K562 (cell line): ENCODE data around the gene IFT122. TPM values are rescaled to one million over a fixed set of nuclear protein-coding genes. Genes with fewer than 3 reads are reported as not detected.

ENCODE experiments used
- ATF3 ChIP-seq, 2 experiments: fragments of 450-650 bp in 1 of 2; sonication (generic) in 1 of 2; formaldehyde crosslinking in 1 of 2; IDR thresholded peaks in 1 of 2; conservative IDR thresholded peaks in 1 of 2; 2 replicates each; pipeline versions ENCODE4 v1.6.1 to v1.8.1; 2016 to 2023; ENCODE audit warnings: mild to moderate bottlenecking in 2 of 2, moderate library complexity in 2 of 2, inconsistent platforms in 1 of 2, missing genetic modification reagents in 1 of 2
- FOXK1 ChIP-seq: sonication (generic); formaldehyde crosslinking; IDR thresholded peaks from 2 replicates; pipeline ENCODE4 v1.8.0; 2022; ENCODE audit warnings: missing genetic modification reagents, mild to moderate bottlenecking, borderline replicate concordance
- HDAC2 ChIP-seq: fragments of 450-650 bp; IDR thresholded peaks from 2 replicates; pipeline ENCODE4 v1.6.1; 2016; ENCODE audit warnings: mild to moderate bottlenecking
- KDM2B ChIP-seq: fragments of 250-450 bp; sonication (Bioruptor Pico); IDR thresholded peaks from 2 replicates; pipeline ENCODE4 v1.8.0; 2021; ENCODE audit warnings: mild to moderate bottlenecking, moderate library complexity
- STAT6 ChIP-seq: sonication (generic); formaldehyde crosslinking; IDR thresholded peaks from 2 replicates; pipeline ENCODE4 v1.8.1; 2023; ENCODE audit warnings: mild to moderate bottlenecking, missing genetic modification reagents
- ZNF407 ChIP-seq: fragments of 450-650 bp; IDR thresholded peaks from 2 replicates; pipeline ENCODE4 v1.6.1; 2016; ENCODE audit warnings: low read depth
- ZSCAN32 ChIP-seq: fragments of 450-650 bp; formaldehyde crosslinking; IDR thresholded peaks from 2 replicates; pipeline ENCODE4 v1.4.0; 2020; ENCODE audit warnings: mild to moderate bottlenecking, moderate library complexity
- polyA plus RNA-seq, 8 experiments: library from polyadenylated mRNA; depleted of rRNA in 4 of 8; stranded (reverse) in 5 of 8; unstranded in 3 of 8; fragments of >200 nt; fragmentation: Nextera tagmentation in 2 of 8; fragmentation: Illumina TruSeq in 1 of 8; extraction: Ambion mirVana in 2 of 8; extraction: Trizol in 1 of 8; gene quantifications; 2 replicates each; pipeline versions ENCODE4 v1.2.1 to v1.2.3, GENCODE V29; 2011 to 2014; ENCODE audit warnings: inconsistent platforms in 1 of 8, missing spikeins in 1 of 8
- total RNA-seq, 7 experiments: library from RNA; depleted of rRNA in 6 of 7; stranded (reverse); fragments of >200 nt in 6 of 7; fragmentation: Illumina TruSeq in 2 of 7; extraction: Trizol in 2 of 7; gene quantifications; 2 replicates each; pipeline versions ENCODE4 v1.2.1 to v1.2.3, GENCODE V29; 2011 to 2021; ENCODE audit warnings: low replicate concordance in 1 of 7

The IFT122 gene
- total and polyA plus RNA-seq, 9 of the 15 experiments (the other 6 are each of a cell fraction or from before 2014, with no cell fraction given): 2.4 to 11.5 (median 7.7) TPM

- TF ChIP-seq ZNF407 (no peak), KDM2B (CRISPR knock-in tag) (no peak), STAT6 (no peak), FOXK1 (CRISPR knock-in tag) (no peak), HDAC2 (no peak), ATF3 (IDR thresholded peaks at IDR 0.05) (no peak), ATF3 (CRISPR knock-in tag; conservative IDR thresholded peaks at IDR 0.05) (no peak), ZSCAN32 (CRISPR knock-in tag) (no peak)
- TF ChIP-seq, all 486 proteins: peak for 0
These were observed 82.9 kb downstream of the IFT122 start (continued) for GRCh38 chr3:129522953-129523352.
